ENCODE data around the gene C3orf62. TPM values are rescaled to one million over a fixed set of nuclear protein-coding genes. Genes with fewer than 3 reads are reported as not detected.

The C3orf62 gene
- polyA plus RNA-seq, 1 donor (not counting 4 experiments of a cell fraction or from before 2014, with no cell fraction given), result 5.2 TPM

- no peak overlapping the region for H2AFZ ChIP-seq (ENCODE audit: control insufficient read depth, low read length)
- no peak overlapping the region for H3K4me2 ChIP-seq (ENCODE audit: control insufficient read depth, extremely low read depth, insufficient read depth, low read depth, low read length)
- FAIRE-seq (no peak), DNase-seq (ENCODE audit: low read depth, low spot score) (no peak)
- H3K4me3 ChIP-seq (ENCODE audit: control insufficient read depth in 2 of 3, extremely low read depth in 1 of 3, insufficient read depth in 2 of 3, low read depth in 1 of 3, low read length in 3 of 3), result no peak overlapping the region
- dilution Hi-C loops (cut with MboI; ENCODE audit: extremely low pct_ligation_motif_present, low sequenced_read_pairs), result no loop called here
- H3K9ac ChIP-seq (ENCODE audit: control insufficient read depth, extremely low read depth, insufficient read depth, low read length), result no peak overlapping the region
- peaks cover 20 to 21% of the 10 kb centered on the region in 2 experiments for H3K36me3 ChIP-seq (ENCODE audit: control insufficient read depth in 2 of 2, extremely low read depth in 1 of 2, insufficient read depth in 2 of 2, low read length in 2 of 2)
- no peak overlapping the region for H3K27ac ChIP-seq (ENCODE audit: control insufficient read depth, insufficient read depth, low read length)
- no peaks in the 10 kb centered on the region for H4K20me1 ChIP-seq (ENCODE audit: control insufficient read depth, extremely low read depth, insufficient read depth, low read length)
- no peaks in the 10 kb centered on the region for H3K9me3 ChIP-seq (ENCODE audit: control insufficient read depth, low read depth, low read length)
- H3K9me1 ChIP-seq (ENCODE audit: control insufficient read depth, extremely low read depth, insufficient read depth, low read length), result no peaks in the 10 kb centered on the region
- no peaks in the 10 kb centered on the region for H3K27me3 ChIP-seq (ENCODE audit: control insufficient read depth, extremely low read depth, insufficient read depth, low read length)
- no peaks in the 10 kb centered on the region for H3K79me2 ChIP-seq (ENCODE audit: control insufficient read depth, insufficient read depth, low read length)
- peaks cover 6% of the 10 kb centered on the region for H3K4me1 ChIP-seq (ENCODE audit: control insufficient read depth, extremely low read depth, insufficient read depth, low read length)
- no peak for TF ChIP-seq CTCF (optimal IDR thresholded peaks at IDR 0.05 in 1 of 3, IDR thresholded peaks at IDR 0.05 in 1 of 3, conservative IDR thresholded peaks at IDR 0.05 in 1 of 3; ENCODE audit: extremely low read depth in 1 of 3, insufficient read depth in 2 of 3, low read length in 3 of 3)
- no peak for TF ChIP-seq EZH2 (IDR thresholded peaks at IDR 0.05; ENCODE audit: low read length)
These were observed 34.3 kb upstream of the C3orf62 start for GRCh38 chr3:49311283-49311682.

- Histone ChIP-seq H3K9ac (ENCODE audit: control insufficient read depth, extremely low read depth, insufficient read depth, low read length) (no peak overlapping the region), H3K4me2 (ENCODE audit: control insufficient read depth, extremely low read depth, insufficient read depth, low read depth, low read length) (no peak overlapping the region), H3K9me3 (ENCODE audit: control insufficient read depth, low read depth, low read length) (no peaks in the 10 kb centered on the region), H3K27me3 (ENCODE audit: control insufficient read depth, extremely low read depth, insufficient read depth, low read length) (no peaks in the 10 kb centered on the region), H3K4me1 (ENCODE audit: control insufficient read depth, extremely low read depth, insufficient read depth, low read length) (peaks cover 6% of the 10 kb centered on the region), H3K79me2 (ENCODE audit: control insufficient read depth, insufficient read depth, low read length) (no peaks in the 10 kb centered on the region), H3K27ac (ENCODE audit: control insufficient read depth, insufficient read depth, low read length) (no peak overlapping the region), H3K4me3 (ENCODE audit: control insufficient read depth in 2 of 3, extremely low read depth in 1 of 3, insufficient read depth in 2 of 3, low read depth in 1 of 3, low read length in 3 of 3) (no peak overlapping the region), H4K20me1 (ENCODE audit: control insufficient read depth, extremely low read depth, insufficient read depth, low read length) (no peaks in the 10 kb centered on the region), H2AFZ (ENCODE audit: control insufficient read depth, low read length) (no peak overlapping the region), H3K36me3 (ENCODE audit: control insufficient read depth in 2 of 2, extremely low read depth in 1 of 2, insufficient read depth in 2 of 2, low read length in 2 of 2) (peaks cover 23 to 24% of the 10 kb centered on the region in 2 experiments), H3K9me1 (ENCODE audit: control insufficient read depth, extremely low read depth, insufficient read depth, low read length) (no peaks in the 10 kb centered on the region)
- FAIRE-seq (no peak), DNase-seq (ENCODE audit: low read depth, low spot score) (no peak)
- TF ChIP-seq CTCF (optimal IDR thresholded peaks at IDR 0.05 in 1 of 3, IDR thresholded peaks at IDR 0.05 in 1 of 3, conservative IDR thresholded peaks at IDR 0.05 in 1 of 3; ENCODE audit: extremely low read depth in 1 of 3, insufficient read depth in 2 of 3, low read length in 3 of 3) (no peak), EZH2 (IDR thresholded peaks at IDR 0.05; ENCODE audit: low read length) (no peak)
- dilution Hi-C loops (cut with MboI; ENCODE audit: extremely low pct_ligation_motif_present, low sequenced_read_pairs), result no loop called here
These were observed 33.6 kb upstream of the C3orf62 start for GRCh38 chr3:49310677-49311076.
